Glomerular visceral epithelial cell (primary cell): ENCODE results near the gene EML1.

Experiments used
- DNase-seq: peaks from one replicate; pipeline ENCODE4 v3.0.0-alpha.2; 2016; ENCODE audit errors: extremely low spot score

EML1 gene

GRCh38 chr14:99829450-99829849 is 36.2 kb downstream of the EML1 start:
- DNase-seq = no peak

GRCh38 chr14:99831303-99831702 is 38.1 kb downstream of the EML1 start:
- no peak for DNase-seq

GRCh38 chr14:99831903-99832685 is 38.9 kb downstream of the EML1 start:
- DNase-seq = no peak

GRCh38 chr14:99837822-99838221 is 44.6 kb downstream of the EML1 start:
- DNase-seq = no peak

- DNase-seq = no peak
These were observed 45.5 kb downstream of the EML1 start for GRCh38 chr14:99838639-99839134.

GRCh38 chr14:99839696-99840095 is 46.5 kb downstream of the EML1 start:
- no peak for DNase-seq

GRCh38 chr14:99840265-99840664 is 47.1 kb downstream of the EML1 start:
- DNase-seq = no peak

- DNase-seq = no peak
These were observed 47.6 kb downstream of the EML1 start for GRCh38 chr14:99840774-99841305.

GRCh38 chr14:99841436-99842071 is 48.3 kb downstream of the EML1 start:
- DNase-seq = no peak

GRCh38 chr14:99842141-99842540 is 48.9 kb downstream of the EML1 start:
- no peak for DNase-seq

GRCh38 chr14:99846808-99847207 is 53.6 kb downstream of the EML1 start:
- DNase-seq = no peak

GRCh38 chr14:99850709-99851108 is 57.5 kb downstream of the EML1 start:
- DNase-seq = no peak

GRCh38 chr14:99852578-99852977 is 59.4 kb downstream of the EML1 start:
- DNase-seq = no peak

GRCh38 chr14:99853206-99853605 is 60.0 kb downstream of the EML1 start:
- DNase-seq = no peak

GRCh38 chr14:99854831-99855230 is 61.6 kb downstream of the EML1 start:
- no peak for DNase-seq

GRCh38 chr14:99855271-99855670 is 62.1 kb downstream of the EML1 start:
- DNase-seq = no peak

GRCh38 chr14:99857551-99857950 is 64.3 kb downstream of the EML1 start:
- no peak for DNase-seq

- no peak for DNase-seq
These were observed 67.0 kb downstream of the EML1 start for GRCh38 chr14:99860219-99860618.

GRCh38 chr14:99862136-99862535 is 68.9 kb downstream of the EML1 start:
- DNase-seq = no peak

- no peak for DNase-seq
These were observed 69.8 kb downstream of the EML1 start for GRCh38 chr14:99863059-99863458.

GRCh38 chr14:99865408-99865807 is 72.2 kb downstream of the EML1 start:
- no peak for DNase-seq

GRCh38 chr14:99870617-99871016 is 77.4 kb downstream of the EML1 start:
- DNase-seq = no peak

- no peak for DNase-seq
These were observed 78.6 kb downstream of the EML1 start for GRCh38 chr14:99871771-99872170.
